MM.1S (cell line): ENCODE measurements around the gene TEX13C.

ENCODE experiments used
- EZH2 ChIP-seq: fragments of 300-600 bp; sonication (generic); optimal IDR thresholded peaks from 2 replicates; pipeline ENCODE3; 2017; ENCODE audit warnings: low read depth, mild to moderate bottlenecking, antibody characterized with exemption, low read length, mixed read lengths
- EZH2phosphoT487 ChIP-seq: fragments of 300-600 bp; sonication (generic); IDR thresholded peaks from 2 replicates; pipeline ENCODE4 v1.6.1; 2018; ENCODE audit warnings: antibody characterized with exemption, low read length
- TF ChIP-seq, protein P1 (sequence below): fragments of 300-600 bp; sonication (generic); IDR thresholded peaks from 2 replicates; pipeline ENCODE4 v1.5.1; 2016; ENCODE audit warnings: antibody characterized with exemption, low read length, mixed read lengths

GRCh38 chrX:125293850-125294780 is 25.6 kb upstream of the TEX13C start:
- TF ChIP-seq, protein P1, sequence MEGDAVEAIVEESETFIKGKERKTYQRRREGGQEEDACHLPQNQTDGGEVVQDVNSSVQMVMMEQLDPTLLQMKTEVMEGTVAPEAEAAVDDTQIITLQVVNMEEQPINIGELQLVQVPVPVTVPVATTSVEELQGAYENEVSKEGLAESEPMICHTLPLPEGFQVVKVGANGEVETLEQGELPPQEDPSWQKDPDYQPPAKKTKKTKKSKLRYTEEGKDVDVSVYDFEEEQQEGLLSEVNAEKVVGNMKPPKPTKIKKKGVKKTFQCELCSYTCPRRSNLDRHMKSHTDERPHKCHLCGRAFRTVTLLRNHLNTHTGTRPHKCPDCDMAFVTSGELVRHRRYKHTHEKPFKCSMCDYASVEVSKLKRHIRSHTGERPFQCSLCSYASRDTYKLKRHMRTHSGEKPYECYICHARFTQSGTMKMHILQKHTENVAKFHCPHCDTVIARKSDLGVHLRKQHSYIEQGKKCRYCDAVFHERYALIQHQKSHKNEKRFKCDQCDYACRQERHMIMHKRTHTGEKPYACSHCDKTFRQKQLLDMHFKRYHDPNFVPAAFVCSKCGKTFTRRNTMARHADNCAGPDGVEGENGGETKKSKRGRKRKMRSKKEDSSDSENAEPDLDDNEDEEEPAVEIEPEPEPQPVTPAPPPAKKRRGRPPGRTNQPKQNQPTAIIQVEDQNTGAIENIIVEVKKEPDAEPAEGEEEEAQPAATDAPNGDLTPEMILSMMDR, result no peak
- TF ChIP-seq EZH2 (no peak), EZH2phosphoT487 (no peak)
